ENCODE data around the gene UTP11. TPM values are rescaled to one million over a fixed set of nuclear protein-coding genes. Genes with fewer than 3 reads are reported as not detected.

UTP11 gene
- total RNA-seq, 2 experiments from 2014 or later, result 40.1 to 43.8 TPM

DNA sequence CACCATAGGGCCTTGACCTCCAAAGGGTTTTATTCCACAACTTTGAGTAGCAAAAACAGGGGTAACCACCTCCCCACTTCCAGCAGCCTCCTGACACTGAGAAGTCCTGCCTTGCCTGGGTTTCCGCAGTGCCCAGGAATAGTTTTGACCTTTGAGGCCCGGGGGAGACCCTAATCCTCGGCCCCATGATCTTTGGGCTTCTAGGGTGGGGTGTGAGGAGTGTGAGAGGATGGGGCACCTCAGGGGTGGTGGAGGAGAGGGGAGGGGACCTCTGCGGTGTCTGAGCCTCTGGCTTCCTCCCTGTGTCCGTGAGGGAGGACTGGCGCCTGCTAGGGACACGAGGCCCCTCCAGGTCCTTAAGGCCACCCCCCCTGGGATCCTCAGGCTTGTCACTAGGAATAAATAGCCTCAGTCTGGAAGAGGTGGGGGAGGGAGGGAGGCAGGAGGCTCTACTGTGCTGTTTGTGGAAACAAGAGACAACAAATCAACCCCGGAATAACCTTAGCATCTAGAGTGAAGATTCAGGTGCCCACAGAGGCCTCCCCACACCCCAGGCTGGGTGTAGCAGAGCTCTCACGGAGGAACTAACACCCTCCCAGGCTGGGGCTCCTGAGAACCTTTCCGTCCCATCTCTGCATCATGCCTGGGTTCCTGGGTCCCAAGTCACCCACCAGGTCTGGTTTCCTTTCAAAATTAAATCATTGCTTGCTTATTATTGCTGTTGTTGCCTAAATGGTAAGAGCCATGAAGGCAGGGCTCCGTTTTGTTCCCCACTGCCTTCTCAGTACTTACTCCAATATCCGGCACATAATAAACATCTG is 6.3 kb upstream of the UTP11 start:
- Histone ChIP-seq H3K9me2 (ENCODE audit: insufficient read depth, low read length) (no peaks in the 10 kb centered on the region), H3K4me2 (ENCODE audit: low read length) (no peak overlapping the region), H2AFZ (ENCODE audit: low read length) (no peak overlapping the region), H3K4me1 (ENCODE audit: insufficient read depth, low read length, poor library complexity, severe bottlenecking) (peaks cover 16% of the 10 kb centered on the region), H4K20me1 (ENCODE audit: insufficient read depth, low read length) (no peaks in the 10 kb centered on the region), H3K4me3 (ENCODE audit: low read depth, low read length, poor library complexity, severe bottlenecking) (no peak overlapping the region), H3K9me3 (ENCODE audit: low read length) (no peaks in the 10 kb centered on the region), H3K36me3 (ENCODE audit: insufficient read depth, low read length) (no peaks in the 10 kb centered on the region), H3K27ac (ENCODE audit: low read depth, low read length, poor library complexity, severe bottlenecking) (no peak overlapping the region), H3K79me2 (ENCODE audit: insufficient read depth, low read depth, low read length) (no peaks in the 10 kb centered on the region)
- no peak for TF ChIP-seq EZH2phosphoT487 (IDR thresholded peaks at IDR 0.05; ENCODE audit: borderline replicate concordance, low read depth, low read length)
- TF ChIP-seq, protein P1, sequence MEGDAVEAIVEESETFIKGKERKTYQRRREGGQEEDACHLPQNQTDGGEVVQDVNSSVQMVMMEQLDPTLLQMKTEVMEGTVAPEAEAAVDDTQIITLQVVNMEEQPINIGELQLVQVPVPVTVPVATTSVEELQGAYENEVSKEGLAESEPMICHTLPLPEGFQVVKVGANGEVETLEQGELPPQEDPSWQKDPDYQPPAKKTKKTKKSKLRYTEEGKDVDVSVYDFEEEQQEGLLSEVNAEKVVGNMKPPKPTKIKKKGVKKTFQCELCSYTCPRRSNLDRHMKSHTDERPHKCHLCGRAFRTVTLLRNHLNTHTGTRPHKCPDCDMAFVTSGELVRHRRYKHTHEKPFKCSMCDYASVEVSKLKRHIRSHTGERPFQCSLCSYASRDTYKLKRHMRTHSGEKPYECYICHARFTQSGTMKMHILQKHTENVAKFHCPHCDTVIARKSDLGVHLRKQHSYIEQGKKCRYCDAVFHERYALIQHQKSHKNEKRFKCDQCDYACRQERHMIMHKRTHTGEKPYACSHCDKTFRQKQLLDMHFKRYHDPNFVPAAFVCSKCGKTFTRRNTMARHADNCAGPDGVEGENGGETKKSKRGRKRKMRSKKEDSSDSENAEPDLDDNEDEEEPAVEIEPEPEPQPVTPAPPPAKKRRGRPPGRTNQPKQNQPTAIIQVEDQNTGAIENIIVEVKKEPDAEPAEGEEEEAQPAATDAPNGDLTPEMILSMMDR (conservative IDR thresholded peaks at IDR 0.05; ENCODE audit: low read length), result no peak
- BruUV-seq (replicated peaks), result no TSS peak
- no peak for DNase-seq (ENCODE audit: low spot score)
- ChIA-PET CTCF (ENCODE audit: unreplicated experiment) (no interaction called here), POLR2A (no interaction called here)
- intact Hi-C loops (cut with micrococcal nuclease; ENCODE audit: unreplicated experiment), result no loop called here

DNA sequence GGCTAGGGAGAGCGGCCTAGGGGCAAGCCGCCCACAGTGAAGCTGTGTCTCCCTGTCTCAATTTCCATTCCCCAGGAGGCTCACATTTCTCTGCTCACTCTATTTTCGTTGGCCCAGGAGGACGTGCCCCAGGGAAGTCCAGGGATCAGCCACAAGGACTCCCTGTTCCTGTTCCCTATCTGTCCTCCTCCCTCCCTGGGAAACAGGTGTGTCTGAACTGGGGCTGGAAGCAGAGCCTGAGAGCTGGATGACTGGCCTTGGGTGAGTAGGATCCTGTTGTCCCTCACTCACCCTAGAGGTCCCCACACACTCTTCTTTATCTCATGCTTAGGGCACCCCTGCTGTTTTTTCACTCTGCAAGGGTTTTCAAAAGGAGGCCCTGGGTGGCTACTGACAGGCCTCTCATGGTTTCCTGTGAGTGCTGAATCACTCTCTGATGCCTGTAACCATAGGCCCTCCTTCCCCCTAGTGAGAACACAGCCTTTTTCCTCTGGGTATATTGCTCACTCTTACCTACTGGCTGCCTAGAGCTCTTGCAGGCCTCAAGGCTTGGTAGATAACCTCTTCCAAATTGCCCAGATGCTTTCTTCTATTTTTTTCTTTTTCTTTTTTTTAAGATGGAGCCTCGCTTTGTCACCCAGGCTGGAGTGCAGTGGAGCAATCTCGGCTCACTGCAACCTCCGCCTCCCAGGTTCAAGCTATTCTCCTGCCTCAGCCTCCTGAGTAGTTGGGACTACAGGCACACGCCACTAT is 3.3 kb upstream of the UTP11 start:
- no peak for TF ChIP-seq EZH2phosphoT487 (IDR thresholded peaks at IDR 0.05; ENCODE audit: borderline replicate concordance, low read depth, low read length)
- TF ChIP-seq, protein P1 (conservative IDR thresholded peaks at IDR 0.05; ENCODE audit: low read length), result no peak
- DNase-seq (ENCODE audit: low spot score), result no peak
- H3K4me1 ChIP-seq (ENCODE audit: insufficient read depth, low read length, poor library complexity, severe bottlenecking), result peaks cover 23% of the 10 kb centered on the region
- intact Hi-C loops (cut with micrococcal nuclease; ENCODE audit: unreplicated experiment), result no loop called here
- ChIA-PET POLR2A (no interaction called here), CTCF (ENCODE audit: unreplicated experiment) (no interaction called here)
- peaks cover 17% of the 10 kb centered on the region for H3K79me2 ChIP-seq (ENCODE audit: insufficient read depth, low read depth, low read length)
- H3K27ac ChIP-seq (ENCODE audit: low read depth, low read length, poor library complexity, severe bottlenecking), result no peak overlapping the region
- no peak overlapping the region for H3K4me3 ChIP-seq (ENCODE audit: low read depth, low read length, poor library complexity, severe bottlenecking)
- peaks cover 4% of the 10 kb centered on the region; the same call in 1 of the 2 replicates for H3K36me3 ChIP-seq (ENCODE audit: insufficient read depth, low read length)
- no peaks in the 10 kb centered on the region for H3K9me3 ChIP-seq (ENCODE audit: low read length)
- peaks cover 8% of the 10 kb centered on the region for H4K20me1 ChIP-seq (ENCODE audit: insufficient read depth, low read length)
- no peak overlapping the region for H2AFZ ChIP-seq (ENCODE audit: low read length)
- H3K4me2 ChIP-seq (ENCODE audit: low read length), result no peak overlapping the region
- no TSS peak for BruUV-seq (replicated peaks)
- no peaks in the 10 kb centered on the region for H3K9me2 ChIP-seq (ENCODE audit: insufficient read depth, low read length)

DNA sequence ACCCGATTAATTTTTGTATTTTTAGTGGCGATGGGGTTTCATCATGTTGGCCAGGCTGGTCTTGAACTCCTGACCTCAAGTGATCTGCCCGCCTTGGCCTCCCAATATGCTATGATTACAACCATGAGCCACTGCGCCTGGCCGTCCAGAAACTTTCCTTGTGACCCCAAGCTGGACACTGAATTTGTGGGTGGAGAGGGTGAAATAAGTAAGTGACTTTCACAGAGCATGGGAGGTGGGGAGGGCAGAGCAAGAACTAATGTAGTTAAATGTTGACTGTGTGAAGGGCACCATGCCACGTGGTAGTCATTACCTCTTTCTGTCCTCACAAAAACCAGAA is 2.7 kb upstream of the UTP11 start:
- peaks cover 22% of the 10 kb centered on the region for H3K4me1 ChIP-seq (ENCODE audit: insufficient read depth, low read length, poor library complexity, severe bottlenecking)

More for the DNA sequence above, 2.7 kb upstream of the UTP11 start:
- no peak for DNase-seq (ENCODE audit: low spot score)
- no peak overlapping the region for H3K4me2 ChIP-seq (ENCODE audit: low read length)
- CTCF ChIA-PET (ENCODE audit: unreplicated experiment), result no interaction called here
- peaks cover 23% of the 10 kb centered on the region for H3K79me2 ChIP-seq (ENCODE audit: insufficient read depth, low read depth, low read length)
- POLR2A ChIA-PET, result no interaction called here
- no peak for TF ChIP-seq EZH2phosphoT487 (IDR thresholded peaks at IDR 0.05; ENCODE audit: borderline replicate concordance, low read depth, low read length)
- TF ChIP-seq, protein P1 (conservative IDR thresholded peaks at IDR 0.05; ENCODE audit: low read length), result no peak
- peaks cover 8% of the 10 kb centered on the region for H4K20me1 ChIP-seq (ENCODE audit: insufficient read depth, low read length)
- no peaks in the 10 kb centered on the region for H3K9me3 ChIP-seq (ENCODE audit: low read length)
- H3K36me3 ChIP-seq (ENCODE audit: insufficient read depth, low read length), result peaks cover 5% of the 10 kb centered on the region; the same call in 1 of the 2 replicates
- no TSS peak for BruUV-seq (replicated peaks)
- no peaks in the 10 kb centered on the region for H3K9me2 ChIP-seq (ENCODE audit: insufficient read depth, low read length)
- no peak overlapping the region for H3K4me3 ChIP-seq (ENCODE audit: low read depth, low read length, poor library complexity, severe bottlenecking)
- intact Hi-C loops (cut with micrococcal nuclease; ENCODE audit: unreplicated experiment), result loop anchor here (10.0 kb wide), 1 partner anchor 315 kb away; the partner anchor contains the start of gene CDCA8
- no peak overlapping the region for H2AFZ ChIP-seq (ENCODE audit: low read length)
- H3K27ac ChIP-seq (ENCODE audit: low read depth, low read length, poor library complexity, severe bottlenecking), result no peak overlapping the region

Measured in OCI-LY7 (cell line).